A549 (cell line): ENCODE results near the gene RASSF6. TPM values are rescaled to one million over a fixed set of nuclear protein-coding genes. Genes with fewer than 3 reads are reported as not detected.
A peak's percentile ranks its signal among the peaks of the same experiment; 100 is the strongest.

Experiments
- ATAC-seq, 2 experiments: fragments of 200-7000 bp in 1 of 2; fragments of >200 bp in 1 of 2; cut with Nextera tagmentation in 1 of 2; cut with Tn5 transposase in 1 of 2; 3 replicates each; pipeline versions ENCODE4 v1.8.0 to v1.9.1; 2018 to 2020; ENCODE audit warnings: mild to moderate bottlenecking in 1 of 2, moderate library complexity in 1 of 2
- CTCF ChIA-PET: fragments of 300-600 bp; sonication (Branson Sonifier 250); formaldehyde crosslinking; extraction: SDS; loops from one replicate; lab custom pipeline; 2021; ENCODE audit warnings: antibody characterized with exemption, inconsistent platforms; lab: Yijun Ruan, JAX
- POLR2A ChIA-PET: fragments of 350-600 bp; formaldehyde crosslinking; extraction: SDS; loops from one replicate; lab custom pipeline; 2021; ENCODE audit warnings: antibody characterized with exemption, inconsistent platforms; lab: Yijun Ruan, JAX
- DNase-seq, 2 experiments: peaks; one replicate each; pipeline versions ENCODE4 v3.0.0 to v3.0.0-alpha.2; 2011 to 2016; ENCODE audit warnings: low read depth in 1 of 2, low spot score in 1 of 2
- FAIRE-seq: peaks from 2 replicates; lab custom pipeline; 2011; peaks lifted over from hg19 to GRCh38; lab: Jason Lieb, UNC
- H3K27ac ChIP-seq, 2 experiments: fragments of >200 bp; sonication (Bioruptor Twin); formaldehyde crosslinking; 3 replicates each; pipeline ENCODE4 v1.5.1; 2016 to 2017
- H3K4me1 ChIP-seq: fragments of >200 bp; sonication (Bioruptor Twin); formaldehyde crosslinking; 3 replicates; pipeline ENCODE4 v1.6.1; 2016
- H3K4me2 ChIP-seq: fragments of >200 bp; sonication (Bioruptor Twin); formaldehyde crosslinking; 3 replicates; pipeline ENCODE4 v1.6.1; 2016
- H3K4me3 ChIP-seq: fragments of >200 bp; sonication (Bioruptor Twin); formaldehyde crosslinking; 3 replicates; pipeline ENCODE4 v1.5.1; 2016
- H3K9me3 ChIP-seq: fragments of >200 bp; sonication (Bioruptor Twin); formaldehyde crosslinking; 3 replicates; pipeline ENCODE4 v1.6.1; 2016
- BCL3 ChIP-seq: fragments of >200 bp; sonication (Bioruptor Twin); formaldehyde crosslinking; IDR thresholded peaks from 3 replicates; pipeline ENCODE4 v1.6.1; 2016
- CBX2 ChIP-seq: fragments of 200-600 bp; sonication (generic); IDR thresholded peaks from 2 replicates; pipeline ENCODE4 v1.6.1; 2016; ENCODE audit warnings: low read depth, mild to moderate bottlenecking, borderline replicate concordance
- CBX8 ChIP-seq: fragments of 200-600 bp; sonication (generic); IDR thresholded peaks from 2 replicates; pipeline ENCODE4 v1.6.1; 2016
- CEBPB ChIP-seq, 2 experiments: fragments of >200 bp in 1 of 2; sonication (Bioruptor Twin) in 1 of 2; formaldehyde crosslinking in 1 of 2; IDR thresholded peaks; 2 replicates each; pipeline ENCODE4 v1.6.1; 2012 to 2016
- E2F6 ChIP-seq: IDR thresholded peaks from 2 replicates; pipeline ENCODE4 v1.6.1; 2012; ENCODE audit warnings: low read depth, borderline replicate concordance
- ELK1 ChIP-seq: fragments of 150-350 bp; IDR thresholded peaks from 2 replicates; pipeline ENCODE4 v1.6.1; 2014; ENCODE audit warnings: low read depth, mild to moderate bottlenecking, low read length
- EP300 ChIP-seq, 2 experiments: fragments of >200 bp; sonication (Bioruptor Twin); formaldehyde crosslinking; IDR thresholded peaks; 2 replicates in 1 of 2; 3 replicates in 1 of 2; pipeline ENCODE4 v1.6.1; 2016 to 2017
- FOSB ChIP-seq: fragments of 250-450 bp; sonication (Bioruptor Pico); IDR thresholded peaks from 2 replicates; pipeline ENCODE4 v1.5.0; 2020; ENCODE audit warnings: mild to moderate bottlenecking, moderate library complexity
- FOXS1 ChIP-seq: fragments of 250-450 bp; sonication (Bioruptor Pico); IDR thresholded peaks from 2 replicates; pipeline ENCODE4 v1.5.0; 2020; ENCODE audit warnings: mild to moderate bottlenecking, moderate library complexity
- GATA3 ChIP-seq: IDR thresholded peaks from 2 replicates; pipeline ENCODE4 v1.6.1; 2012; ENCODE audit warnings: borderline replicate concordance
- HEYL ChIP-seq: fragments of 250-450 bp; sonication (Bioruptor Pico); IDR thresholded peaks from 2 replicates; pipeline ENCODE4 v1.8.0; 2021; ENCODE audit warnings: mild to moderate bottlenecking, moderate library complexity
- MAFK ChIP-seq: fragments of 450-650 bp; IDR thresholded peaks from 2 replicates; pipeline ENCODE4 v1.6.1; 2014; ENCODE audit not compliant: partially characterized antibody
- MAX ChIP-seq: IDR thresholded peaks from 2 replicates; pipeline ENCODE4 v1.6.1; 2012
- MAZ ChIP-seq: fragments of 150-350 bp; IDR thresholded peaks from 2 replicates; pipeline ENCODE4 v1.6.1; 2014; ENCODE audit warnings: antibody characterized with exemption, low read depth, low read length, borderline replicate concordance
- MYC ChIP-seq: IDR thresholded peaks from 2 replicates; pipeline ENCODE4 v1.6.1; 2012; ENCODE audit warnings: mild to moderate bottlenecking, inconsistent platforms, low read length, improper control_type of control experiment, borderline replicate concordance
- NFE2L2 ChIP-seq: fragments of 150-350 bp; conservative IDR thresholded peaks from 2 replicates; pipeline ENCODE4 v1.6.1; 2014; ENCODE audit warnings: low read length
- NPAS2 ChIP-seq: fragments of 250-450 bp; sonication (Bioruptor Pico); IDR thresholded peaks from 2 replicates; pipeline ENCODE4 v1.8.0; 2022; ENCODE audit warnings: mild to moderate bottlenecking, moderate library complexity, borderline replicate concordance
- NR3C1 ChIP-seq: fragments of >200 bp; sonication (Bioruptor Twin); formaldehyde crosslinking; IDR thresholded peaks from 3 replicates; pipeline ENCODE4 v1.6.1; 2017
- PBX3 ChIP-seq: IDR thresholded peaks from 2 replicates; pipeline ENCODE4 v1.6.1; 2012
- PHF8 ChIP-seq: fragments of 200-600 bp; sonication (generic); IDR thresholded peaks from 2 replicates; pipeline ENCODE4 v1.6.1; 2016; ENCODE audit warnings: low read depth, mild to moderate bottlenecking, antibody characterized with exemption, moderate library complexity, borderline replicate concordance
- POLR2A ChIP-seq: IDR thresholded peaks from 2 replicates; pipeline ENCODE4 v1.6.1; 2012; ENCODE audit warnings: mild to moderate bottlenecking, low read length
- RARB ChIP-seq: fragments of 250-450 bp; sonication (Bioruptor Pico); IDR thresholded peaks from 2 replicates; pipeline ENCODE4 v1.8.0; 2021; ENCODE audit warnings: mild to moderate bottlenecking, moderate library complexity
- REST ChIP-seq: fragments of 200-600 bp; sonication (generic); IDR thresholded peaks from 2 replicates; pipeline ENCODE4 v1.6.1; 2016; ENCODE audit warnings: antibody characterized with exemption, mild to moderate bottlenecking, moderate library complexity
- RNF2 ChIP-seq: fragments of 200-600 bp; sonication (generic); IDR thresholded peaks from 2 replicates; pipeline ENCODE4 v1.6.1; 2016; ENCODE audit warnings: low read depth, mild to moderate bottlenecking, antibody characterized with exemption, moderate library complexity, borderline replicate concordance
- SMC3 ChIP-seq: fragments of >200 bp; sonication (Bioruptor Twin); formaldehyde crosslinking; IDR thresholded peaks from 3 replicates; pipeline ENCODE4 v1.6.1; 2018; ENCODE audit warnings: inconsistent platforms
- TP53 ChIP-seq: fragments of 250-450 bp; sonication (Bioruptor Pico); IDR thresholded peaks from 2 replicates; pipeline ENCODE4 v1.5.0; 2021; ENCODE audit warnings: mild to moderate bottlenecking, moderate library complexity
- ZNF302 ChIP-seq: fragments of 250-450 bp; sonication (Bioruptor Pico); IDR thresholded peaks from 2 replicates; pipeline ENCODE4 v1.9.0; 2021; ENCODE audit warnings: inconsistent platforms, mild to moderate bottlenecking, moderate library complexity
- WGBS: methylation state at CpG from one replicate; pipeline ENCODE4 v1.1.6; 2017; ENCODE audit errors: missing lambda C conversion rate; 5-methylcytosine and 5-hydroxymethylcytosine counted together
- polyA plus RNA-seq, 4 experiments: library from polyadenylated mRNA; depleted of rRNA in 3 of 4; stranded (reverse); fragments of >200 nt; fragmentation: RNase III in 1 of 4; extraction: RNeasy Plus Mini Kit Qiagen cat#74134 plus additional on column Dnase treatment in 1 of 4; gene quantifications; 2 replicates in 3 of 4; 3 replicates in 1 of 4; pipeline ENCODE4 v1.2.3, GENCODE V29; 2011 to 2017

Gene RASSF6
- polyA plus RNA-seq, 2 of the 4 experiments (the other 2 are of a cell fraction): 1.8 to 5.9 TPM

GRCh38 chr4:73621357-73621756, 1.1 kb upstream of the RASSF6 start:
- CTCF ChIA-PET: interaction anchor here (0.6 kb wide), 1 partner anchor 28 kb away, joined by 3 read pairs; no protein-coding TSS in a partner anchor
- no peak for DNase-seq
- Histone ChIP-seq H3K4me2 (peak overlapping the region; percentile 80; the same call in 2 of the 3 replicates), H3K27ac (peak overlapping the region in 1 of 2 experiments; percentile 13; a peak in 1 of 6 replicates), H3K9me3 (no peaks in the 10 kb centered on the region), H3K4me1 (peaks cover 34% of the 10 kb centered on the region)
- FAIRE-seq: no peak
- WGBS: 86% methylated on average over 5 of the region's 5 CpGs
- TF ChIP-seq SMC3: no peak
- TF ChIP-seq PHF8: no peak
- TF ChIP-seq CBX2: no peak
- TF ChIP-seq GATA3: no peak
- no peak for TF ChIP-seq MYC
- no peak for TF ChIP-seq POLR2A
- no peak for TF ChIP-seq EP300 (IDR thresholded peaks at IDR 0.05)
- no peak for TF ChIP-seq RNF2
- no peak for TF ChIP-seq NFE2L2
- no peak for TF ChIP-seq PBX3
- no peak for TF ChIP-seq TP53 (CRISPR knock-in tag)
- TF ChIP-seq NPAS2 (CRISPR knock-in tag): no peak
- TF ChIP-seq CBX8: no peak
- TF ChIP-seq CEBPB (IDR thresholded peaks at IDR 0.05): no peak
- TF ChIP-seq, all 56 proteins: peak for 0
- no peak for ATAC-seq
- H3K4me3 ChIP-seq: no peak overlapping the region
- POLR2A ChIA-PET: no interaction called here

GRCh38 chr4:73619346-73619745, 890 bp downstream of the RASSF6 start:
- H3K4me2 ChIP-seq: peak overlapping the region; percentile 80
- no peak for FAIRE-seq
- H3K27ac ChIP-seq: peak overlapping the region in 1 of 2 experiments; percentile 84; a peak in 3 of 6 replicates
- H3K4me1 ChIP-seq: peaks cover 42% of the 10 kb centered on the region
- TF ChIP-seq CBX8: no peak
- TF ChIP-seq PBX3: no peak
- no peak for TF ChIP-seq MAX
- TF ChIP-seq FOXS1: no peak
- no peak for TF ChIP-seq REST
- no peak for TF ChIP-seq MAFK
- no peak for TF ChIP-seq E2F6
- TF ChIP-seq ELK1: no peak
- TF ChIP-seq NR3C1: no peak
- TF ChIP-seq CEBPB (IDR thresholded peaks at IDR 0.05): no peak
- no peak for TF ChIP-seq HEYL
- TF ChIP-seq ZNF302 (CRISPR knock-in tag): no peak
- TF ChIP-seq BCL3: no peak
- no peak for TF ChIP-seq FOSB (CRISPR knock-in tag)
- no peak for TF ChIP-seq MAZ
- TF ChIP-seq RARB: no peak
- TF ChIP-seq, all 56 proteins: peak for 0
- ChIA-PET CTCF (interaction anchor here (1.0 to 1.5 kb wide), 3 partner anchors 10 to 26 kb away, joined by 3 to 6 read pairs (median 3); no protein-coding TSS in a partner anchor), POLR2A (interaction anchor here (1.1 kb wide), 1 partner anchor 20 kb away, joined by 5 read pairs; no protein-coding TSS in a partner anchor)
- ATAC-seq (no peak), DNase-seq (no peak)
- WGBS: 43% methylated on average over 4 of the region's 4 CpGs
- H3K9me3 ChIP-seq: no peaks in the 10 kb centered on the region
- peak overlapping the region; percentile 47; the same call in 1 of the 3 replicates for H3K4me3 ChIP-seq
